K562 (cell line): ENCODE data around the gene LRP2BP. TPM values are rescaled to one million over a fixed set of nuclear protein-coding genes. Genes with fewer than 3 reads are reported as not detected.

Source experiments
- ATAC-seq: fragments of 200-7000 bp; cut with Tn5 transposase; 3 replicates; pipeline ENCODE4 v1.9.1; 2020; ENCODE audit warnings: moderate library complexity
- BruUV-seq: library from RNA; stranded (reverse); fragments of 400-500 nt; replicated peaks from 2 replicates; lab custom pipeline; 2021; lab: Mats Ljungman, UMichigan
- CTCF ChIA-PET: fragments of 300-600 bp; formaldehyde crosslinking; extraction: SDS; loops from one replicate; lab custom pipeline; 2021; ENCODE audit warnings: low intra/inter-chr PET ratio; lab: Yijun Ruan, JAX
- POLR2A ChIA-PET: fragments of 300-600, 350-650 bp; sonication (Branson Sonifier 250); formaldehyde crosslinking; extraction: SDS; loops from one replicate; lab custom pipeline; 2021; ENCODE audit warnings: antibody characterized with exemption, inconsistent platforms; lab: Yijun Ruan, JAX
- DNase-seq, 4 experiments: peaks; one replicate each; pipeline versions ENCODE4 v3.0.0 to v3.0.0-alpha.2; 2011 to 2018; ENCODE audit warnings: low spot score in 3 of 4, mixed read lengths in 3 of 4; ENCODE audit errors: extremely low read depth in 1 of 4
- FAIRE-seq: peaks from 2 replicates; lab custom pipeline; 2011; peaks lifted over from hg19 to GRCh38; lab: Jason Lieb, UNC
- H2AFZ ChIP-seq: 2 replicates; pipeline ENCODE4 v1.6.0; 2011; ENCODE audit warnings: low read depth, low read length, control low read depth, inconsistent platforms
- H3K27ac ChIP-seq: fragments of 200-600 bp; 3 replicates; pipeline ENCODE4 v1.8.0; 2011; ENCODE audit warnings: low read depth, mild to moderate bottlenecking, control low read depth, inconsistent platforms, low read length, moderate library complexity, mixed read lengths; ENCODE audit errors: extremely low read depth
- H3K27me3 ChIP-seq, 2 experiments: fragments of 300-600 bp in 1 of 2; 2 replicates in 1 of 2; 3 replicates in 1 of 2; pipeline versions ENCODE4 v1.6.0 to v1.8.0; 2011; ENCODE audit warnings: inconsistent platforms in 2 of 2, low read length in 2 of 2, mild to moderate bottlenecking in 1 of 2, mixed read lengths in 1 of 2, moderate library complexity in 1 of 2; ENCODE audit not compliant: control insufficient read depth in 2 of 2, insufficient read depth in 2 of 2
- H3K36me3 ChIP-seq: fragments of 300-600 bp; 3 replicates; pipeline ENCODE4 v1.8.0; 2011; ENCODE audit warnings: mild to moderate bottlenecking, low read length, inconsistent platforms; ENCODE audit not compliant: control insufficient read depth, insufficient read depth
- H3K4me1 ChIP-seq, 2 experiments: fragments of 200-600 bp in 1 of 2; replicated peaks in 1 of 2; 2 replicates in 1 of 2; 3 replicates in 1 of 2; pipeline versions ENCODE4 v1.5.1 to v1.8.0; 2011; ENCODE audit warnings: inconsistent platforms in 2 of 2, low read length in 2 of 2, mild to moderate bottlenecking in 1 of 2, mixed read lengths in 1 of 2, moderate library complexity in 1 of 2; ENCODE audit not compliant: control insufficient read depth in 2 of 2, insufficient read depth in 2 of 2
- H3K4me2 ChIP-seq: 2 replicates; pipeline ENCODE4 v1.6.1; 2011; ENCODE audit warnings: low read length, control low read depth, inconsistent platforms, mixed read lengths; ENCODE audit not compliant: insufficient read depth
- H3K4me3 ChIP-seq: fragments of 200-600 bp; sonication (generic), shearing (Covaris generic); 2 replicates; pipeline ENCODE4 v1.5.1; 2016; ENCODE audit warnings: control low read depth, inconsistent platforms
- H3K79me2 ChIP-seq: fragments of 200-600 bp; 3 replicates; pipeline ENCODE4 v1.8.0; 2011; ENCODE audit warnings: low read length, inconsistent platforms; ENCODE audit not compliant: control insufficient read depth, insufficient read depth
- H3K9ac ChIP-seq, 2 experiments: 2 replicates each; pipeline versions ENCODE4 v1.6.0 to v1.6.1; 2011; ENCODE audit warnings: low read depth in 2 of 2, low read length in 2 of 2, control low read depth in 1 of 2, inconsistent platforms in 1 of 2, mild to moderate bottlenecking in 1 of 2, mixed read lengths in 1 of 2; ENCODE audit not compliant: insufficient read depth in 1 of 2
- H3K9me1 ChIP-seq: one replicate; pipeline ENCODE4 v1.6.0; 2011; ENCODE audit warnings: inconsistent platforms, mild to moderate bottlenecking, low read length, moderate library complexity; ENCODE audit not compliant: control insufficient read depth, insufficient read depth
- H3K9me3 ChIP-seq: replicated peaks from 2 replicates; pipeline ENCODE4 v1.5.1; 2011; ENCODE audit warnings: low read depth, low read length, inconsistent platforms; ENCODE audit not compliant: control insufficient read depth, insufficient read depth
- H4K20me1 ChIP-seq: replicated peaks from 2 replicates; pipeline ENCODE4 v1.6.1; 2011; ENCODE audit warnings: low read length, inconsistent platforms, mixed read lengths; ENCODE audit not compliant: control insufficient read depth, insufficient read depth
- AFF4 ChIP-seq: sonication (generic); formaldehyde crosslinking; IDR thresholded peaks from 2 replicates; pipeline ENCODE4 v1.8.0; 2023; ENCODE audit warnings: mild to moderate bottlenecking, missing genetic modification reagents
- BRD4 ChIP-seq: fragments of 200-600 bp; sonication (generic); IDR thresholded peaks from 2 replicates; pipeline ENCODE4 v1.6.1; 2017; ENCODE audit warnings: inconsistent platforms
- MIER1 ChIP-seq: fragments of 450-650 bp; IDR thresholded peaks from 2 replicates; pipeline ENCODE4 v1.6.1; 2016; ENCODE audit warnings: antibody characterized with exemption, mild to moderate bottlenecking, low read depth
- NFRKB ChIP-seq: fragments of 450-650 bp; IDR thresholded peaks from 2 replicates; pipeline ENCODE4 v1.6.1; 2016; ENCODE audit warnings: low read depth
- PCBP2 ChIP-seq: fragments of 200-400 bp; formaldehyde crosslinking; IDR thresholded peaks from 2 replicates; pipeline ENCODE4 v1.6.1; 2018; ENCODE audit warnings: low read length, low read depth, mild to moderate bottlenecking, moderate library complexity; ENCODE audit not compliant: poor library complexity, severe bottlenecking
- RBBP5 ChIP-seq: fragments of 200-600 bp; sonication (generic); IDR thresholded peaks from 2 replicates; pipeline ENCODE4 v1.6.1; 2012; ENCODE audit warnings: borderline replicate concordance, mild to moderate bottlenecking, low read length, control low read depth, inconsistent platforms; ENCODE audit not compliant: insufficient read depth, poor library complexity, severe bottlenecking
- SIX5 ChIP-seq, 2 experiments: IDR thresholded peaks; 2 replicates each; pipeline ENCODE4 v1.6.1; 2011; ENCODE audit warnings: low read length in 2 of 2, borderline replicate concordance in 1 of 2, low read depth in 1 of 2, mild to moderate bottlenecking in 1 of 2, moderate library complexity in 1 of 2; ENCODE audit not compliant: insufficient read depth in 1 of 2
- SNIP1 ChIP-seq: fragments of 450-650 bp; IDR thresholded peaks from 2 replicates; pipeline ENCODE4 v1.7.1; 2017; ENCODE audit warnings: low read depth, mild to moderate bottlenecking
- ZBTB34 ChIP-seq: fragments of 250-450 bp; sonication (Bioruptor Pico); IDR thresholded peaks from 2 replicates; pipeline ENCODE4 v1.8.0; 2021; ENCODE audit warnings: mild to moderate bottlenecking, moderate library complexity
- ZNF175 ChIP-seq: fragments of 200-800 bp; sonication (Bioruptor generic); IDR thresholded peaks from 2 replicates; pipeline ENCODE4 v1.6.1; 2016; ENCODE audit warnings: low read depth, mild to moderate bottlenecking, missing genetic modification characterization, missing compliant biosample characterization
- ZNF449 ChIP-seq: fragments of 250-450 bp; sonication (Bioruptor Pico); IDR thresholded peaks from 2 replicates; pipeline ENCODE4 v1.8.0; 2022; ENCODE audit warnings: moderate library complexity, mild to moderate bottlenecking, inconsistent platforms
- WGBS: fragments of 100-300 bp; shearing (Covaris generic); methylation state at CpG from one replicate; pipeline ENCODE4 v1.1.6; 2016; ENCODE audit warnings: low coverage, mixed read lengths; ENCODE audit not compliant: insufficient coverage; ENCODE audit errors: missing lambda C conversion rate; 5-methylcytosine and 5-hydroxymethylcytosine counted together
- in situ Hi-C: fragments of 300-500 bp; cut with MboI; formaldehyde crosslinking; loops from 4 replicates; pipeline ENCODE4 v1.15.0; 2018; ENCODE audit warnings: inconsistent platforms, mixed read lengths
- intact Hi-C: fragments of 100-400 bp; cut with micrococcal nuclease; formaldehyde crosslinking; loops from 2 replicates; pipeline ENCODE4 v1.14.2; 2022
- polyA plus RNA-seq, 8 experiments: library from polyadenylated mRNA; depleted of rRNA in 4 of 8; stranded (reverse) in 5 of 8; unstranded in 3 of 8; fragments of >200 nt; fragmentation: Nextera tagmentation in 2 of 8; fragmentation: Illumina TruSeq in 1 of 8; extraction: Ambion mirVana in 2 of 8; extraction: Trizol in 1 of 8; gene quantifications; 2 replicates each; pipeline versions ENCODE4 v1.2.1 to v1.2.3, GENCODE V29; 2011 to 2014; ENCODE audit warnings: inconsistent platforms in 1 of 8, missing spikeins in 1 of 8
- total RNA-seq, 7 experiments: library from RNA; depleted of rRNA in 6 of 7; stranded (reverse); fragments of >200 nt in 6 of 7; fragmentation: Illumina TruSeq in 2 of 7; extraction: Trizol in 2 of 7; gene quantifications; 2 replicates each; pipeline versions ENCODE4 v1.2.1 to v1.2.3, GENCODE V29; 2011 to 2021; ENCODE audit warnings: low replicate concordance in 1 of 7

Gene LRP2BP
- total and polyA plus RNA-seq, 9 of the 15 experiments (the other 6 are each of a cell fraction or from before 2014, with no cell fraction given), result 0.42 to 2.1 (median 0.62) TPM

DNA sequence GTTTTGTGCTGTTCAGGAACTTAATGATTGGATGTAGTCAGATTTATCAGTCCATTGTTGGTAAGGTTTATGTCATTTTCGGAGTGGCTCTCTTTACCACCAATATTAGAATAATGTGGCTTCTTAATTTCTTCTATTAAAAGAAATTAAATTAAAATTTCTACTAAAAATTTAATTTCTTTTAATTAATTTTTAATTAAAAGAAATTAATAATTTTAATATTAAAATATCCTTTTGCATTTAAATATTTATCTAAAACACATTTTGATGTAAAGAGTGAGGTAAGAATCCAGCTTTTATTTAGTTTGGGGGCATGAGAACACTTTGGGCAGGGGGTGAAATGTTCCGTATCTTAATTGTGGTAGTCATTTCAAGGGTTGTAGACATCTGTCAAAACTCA is 45.8 kb upstream of the LRP2BP start:
- H3K9me3 ChIP-seq, result no peaks in the 10 kb centered on the region
- ChIA-PET POLR2A (no interaction called here), CTCF (no interaction called here)
- H3K27me3 ChIP-seq, result no peaks in the 10 kb centered on the region; a peak in 1 of 5 replicates
- no peak for ATAC-seq
- no peaks in the 10 kb centered on the region for H3K9me1 ChIP-seq
- H3K79me2 ChIP-seq, result no peaks in the 10 kb centered on the region
- H3K9ac ChIP-seq, result no peak overlapping the region
- H3K4me3 ChIP-seq, result no peak overlapping the region
- intact Hi-C loops (no loop called here), in situ Hi-C loops (no loop called here)
- H3K4me1 ChIP-seq, result no peaks in the 10 kb centered on the region
- H3K36me3 ChIP-seq, result no peaks in the 10 kb centered on the region
- no peak overlapping the region for H3K27ac ChIP-seq
- H4K20me1 ChIP-seq, result no peaks in the 10 kb centered on the region
- DNase-seq, result no peak
- no peak overlapping the region for H3K4me2 ChIP-seq
- no peak overlapping the region for H2AFZ ChIP-seq
- TF ChIP-seq PCBP2 (no peak), ZBTB34 (no peak), MIER1 (no peak), SNIP1 (no peak), BRD4 (no peak), ZNF449 (CRISPR knock-in tag) (no peak), ZNF175 (CRISPR knock-in tag) (no peak), AFF4 (CRISPR knock-in tag) (no peak), SIX5 (IDR thresholded peaks at IDR 0.05; ENCODE audit: borderline replicate concordance in 1 of 2, insufficient read depth in 1 of 2, low read depth in 1 of 2, low read length in 2 of 2) (no peak), RBBP5 (no peak), NFRKB (no peak)
- TF ChIP-seq, all 486 proteins: peak for 0
- 9% methylated on average over 2 of the region's 2 CpGs for WGBS
- FAIRE-seq, result no peak
- BruUV-seq, result no TSS peak
